WTC11 (cell line): ENCODE measurements around the gene FHAD1. TPM values are rescaled to one million over a fixed set of nuclear protein-coding genes. Genes with fewer than 3 reads are reported as not detected.

Experiments
- ATAC-seq: fragments of 200-7000 bp; cut with Tn5 transposase; 2 replicates; pipeline ENCODE4 v1.10.0; 2021; ENCODE audit warnings: mild to moderate bottlenecking, moderate library complexity
- CTCF ChIA-PET: fragments of 300-600 bp; sonication (Branson Sonifier 250); formaldehyde crosslinking; loops from one replicate; lab custom pipeline; 2021; ENCODE audit warnings: antibody characterized with exemption; lab: Charles Lee
- POLR2A ChIA-PET: fragments of 350-600 bp; sonication (Branson Sonifier 250); formaldehyde crosslinking; loops from one replicate; lab custom pipeline; 2021; ENCODE audit warnings: antibody characterized with exemption; lab: Charles Lee
- DNase-seq: peaks from one replicate; pipeline ENCODE4 v3.0.0; 2021; ENCODE audit warnings: low spot score
- H3K27ac Mint-ChIP-seq: 2 replicates; pipeline ENCODE4 v1.8.0; 2021; ENCODE audit warnings: mixed read lengths
- H3K27me3 Mint-ChIP-seq: 2 replicates; pipeline ENCODE4 v1.8.0; 2021; ENCODE audit warnings: low read depth, mild to moderate bottlenecking, moderate library complexity, mixed read lengths
- H3K36me3 Mint-ChIP-seq: 2 replicates; pipeline ENCODE4 v1.8.0; 2021; ENCODE audit warnings: mixed read lengths
- H3K4me1 Mint-ChIP-seq: 2 replicates; pipeline ENCODE4 v1.8.0; 2022; ENCODE audit warnings: mixed read lengths
- H3K4me3 Mint-ChIP-seq: 2 replicates; pipeline ENCODE4 v1.8.0; 2021; ENCODE audit warnings: mild to moderate bottlenecking, moderate library complexity, mixed read lengths
- H3K9me3 Mint-ChIP-seq: 2 replicates; pipeline ENCODE4 v1.8.0; 2021; ENCODE audit warnings: mixed read lengths
- AFF4 ChIP-seq: sonication (generic); formaldehyde crosslinking; IDR thresholded peaks from 2 replicates; pipeline ENCODE4 v1.8.1; 2023; ENCODE audit warnings: mild to moderate bottlenecking, missing genetic modification reagents, borderline replicate concordance
- CREM ChIP-seq: sonication (generic); formaldehyde crosslinking; IDR thresholded peaks from 2 replicates; pipeline ENCODE4 v1.8.1; 2022; ENCODE audit warnings: mild to moderate bottlenecking, missing genetic modification reagents, moderate library complexity
- NFE2L1 ChIP-seq: sonication (generic); formaldehyde crosslinking; IDR thresholded peaks from 2 replicates; pipeline ENCODE4 v1.8.1; 2023; ENCODE audit warnings: missing genetic modification reagents
- NFYB ChIP-seq: sonication (generic); formaldehyde crosslinking; conservative IDR thresholded peaks from 2 replicates; pipeline ENCODE4 v1.8.0; 2022; ENCODE audit warnings: low read depth, missing genetic modification reagents
- OVOL2 ChIP-seq: fragments of 250-450 bp; sonication (Bioruptor Pico); IDR thresholded peaks from 2 replicates; pipeline ENCODE4 v1.9.0; 2021; ENCODE audit warnings: mild to moderate bottlenecking, borderline replicate concordance
- TP53 ChIP-seq: sonication (generic); formaldehyde crosslinking; IDR thresholded peaks from 2 replicates; pipeline ENCODE4 v1.8.1; 2023; ENCODE audit warnings: mild to moderate bottlenecking, missing genetic modification reagents
- ZNF121 ChIP-seq: sonication (generic); formaldehyde crosslinking; IDR thresholded peaks from 2 replicates; pipeline ENCODE4 v1.8.0; 2023; ENCODE audit warnings: missing genetic modification reagents
- ZNF219 ChIP-seq: sonication (generic); formaldehyde crosslinking; IDR thresholded peaks from 2 replicates; pipeline ENCODE4 v1.8.0; 2023; ENCODE audit warnings: missing genetic modification reagents, mild to moderate bottlenecking, borderline replicate concordance
- ZNF281 ChIP-seq: sonication (generic); formaldehyde crosslinking; IDR thresholded peaks from 2 replicates; pipeline ENCODE4 v1.8.0; 2023; ENCODE audit warnings: mild to moderate bottlenecking, missing genetic modification reagents
- ZNF425 ChIP-seq: fragments of 250-450 bp; sonication (Bioruptor Pico); conservative IDR thresholded peaks from 2 replicates; pipeline ENCODE4 v1.9.0; 2021; ENCODE audit warnings: mild to moderate bottlenecking
- ZNF532 ChIP-seq: fragments of 250-450 bp; sonication (Bioruptor Pico); IDR thresholded peaks from 2 replicates; pipeline ENCODE4 v1.9.0; 2021; ENCODE audit warnings: mild to moderate bottlenecking, borderline replicate concordance
- total RNA-seq: library from RNA; stranded (reverse); gene quantifications from 3 replicates; pipeline ENCODE4 v1.2.3, GENCODE V29; 2021
- TF ChIP-seq, protein P1 (sequence below): sonication (generic); formaldehyde crosslinking; IDR thresholded peaks from 2 replicates; pipeline ENCODE4 v1.8.0; 2022; ENCODE audit warnings: missing genetic modification reagents
- TF ChIP-seq, protein P2 (sequence below): sonication (generic); formaldehyde crosslinking; IDR thresholded peaks from 2 replicates; pipeline ENCODE4 v1.8.1; 2022; ENCODE audit warnings: missing genetic modification reagents, borderline replicate concordance

FHAD1 gene
- total RNA-seq, 1 experiment from 2014 or later = 3.0 TPM

DNA sequence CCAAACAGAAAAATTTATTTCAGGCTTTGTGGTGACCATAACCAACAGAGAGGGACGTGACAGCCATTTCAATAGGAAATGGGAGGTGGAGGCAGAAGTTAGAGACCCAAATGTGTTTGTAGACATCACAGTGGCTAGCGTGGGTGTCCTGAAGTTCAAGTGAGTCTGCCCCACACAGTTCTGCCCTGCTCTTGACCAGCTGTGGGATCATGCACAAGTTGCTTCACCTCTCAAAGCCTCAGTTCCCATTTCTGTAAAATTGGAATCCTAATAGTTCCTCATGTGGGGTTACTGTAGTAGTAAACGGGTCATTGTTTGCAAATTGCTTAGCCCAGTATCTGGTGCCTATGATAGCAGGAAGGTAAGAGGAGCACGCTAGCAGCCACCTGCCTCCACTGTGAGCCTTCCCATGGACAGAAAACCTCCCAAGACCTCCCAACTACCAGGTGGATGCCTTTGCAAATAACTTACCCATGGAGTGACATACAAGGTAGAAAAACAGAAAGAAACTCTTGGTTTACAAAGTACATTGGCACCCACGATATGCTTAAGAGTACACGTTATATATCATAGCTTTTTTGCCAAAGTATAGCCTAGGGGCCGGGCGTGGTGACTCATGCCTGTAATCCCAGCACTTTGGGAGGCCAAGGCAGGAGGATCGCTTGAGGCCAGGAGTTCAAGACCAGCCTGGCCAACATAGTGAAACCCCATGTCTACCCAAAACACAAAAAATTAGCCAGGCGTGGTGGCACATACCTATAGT lies 29.1 kb downstream of the FHAD1 start:
- TF ChIP-seq ZNF425 (no peak), CREM (CRISPR knock-in tag) (no peak), ZNF121 (CRISPR knock-in tag) (no peak)
- TF ChIP-seq, protein P1, sequence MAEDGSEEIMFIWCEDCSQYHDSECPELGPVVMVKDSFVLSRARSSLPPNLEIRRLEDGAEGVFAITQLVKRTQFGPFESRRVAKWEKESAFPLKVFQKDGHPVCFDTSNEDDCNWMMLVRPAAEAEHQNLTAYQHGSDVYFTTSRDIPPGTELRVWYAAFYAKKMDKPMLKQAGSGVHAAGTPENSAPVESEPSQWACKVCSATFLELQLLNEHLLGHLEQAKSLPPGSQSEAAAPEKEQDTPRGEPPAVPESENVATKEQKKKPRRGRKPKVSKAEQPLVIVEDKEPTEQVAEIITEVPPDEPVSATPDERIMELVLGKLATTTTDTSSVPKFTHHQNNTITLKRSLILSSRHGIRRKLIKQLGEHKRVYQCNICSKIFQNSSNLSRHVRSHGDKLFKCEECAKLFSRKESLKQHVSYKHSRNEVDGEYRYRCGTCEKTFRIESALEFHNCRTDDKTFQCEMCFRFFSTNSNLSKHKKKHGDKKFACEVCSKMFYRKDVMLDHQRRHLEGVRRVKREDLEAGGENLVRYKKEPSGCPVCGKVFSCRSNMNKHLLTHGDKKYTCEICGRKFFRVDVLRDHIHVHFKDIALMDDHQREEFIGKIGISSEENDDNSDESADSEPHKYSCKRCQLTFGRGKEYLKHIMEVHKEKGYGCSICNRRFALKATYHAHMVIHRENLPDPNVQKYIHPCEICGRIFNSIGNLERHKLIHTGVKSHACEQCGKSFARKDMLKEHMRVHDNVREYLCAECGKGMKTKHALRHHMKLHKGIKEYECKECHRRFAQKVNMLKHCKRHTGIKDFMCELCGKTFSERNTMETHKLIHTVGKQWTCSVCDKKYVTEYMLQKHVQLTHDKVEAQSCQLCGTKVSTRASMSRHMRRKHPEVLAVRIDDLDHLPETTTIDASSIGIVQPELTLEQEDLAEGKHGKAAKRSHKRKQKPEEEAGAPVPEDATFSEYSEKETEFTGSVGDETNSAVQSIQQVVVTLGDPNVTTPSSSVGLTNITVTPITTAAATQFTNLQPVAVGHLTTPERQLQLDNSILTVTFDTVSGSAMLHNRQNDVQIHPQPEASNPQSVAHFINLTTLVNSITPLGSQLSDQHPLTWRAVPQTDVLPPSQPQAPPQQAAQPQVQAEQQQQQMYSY (CRISPR knock-in tag) = no peak
- H3K36me3 Mint-ChIP-seq = no peaks in the 10 kb centered on the region
- no peak overlapping the region for H3K27ac Mint-ChIP-seq
- ATAC-seq = no peak
- ChIA-PET CTCF (interaction anchor here (1.2 kb wide), 1 partner anchor 148 kb away, joined by 3 read pairs; no protein-coding TSS in a partner anchor), POLR2A (no interaction called here)
- no peaks in the 10 kb centered on the region for H3K9me3 Mint-ChIP-seq
- DNase-seq = no peak
- peaks cover 6% of the 10 kb centered on the region for H3K27me3 Mint-ChIP-seq
- no peak overlapping the region for H3K4me3 Mint-ChIP-seq
- H3K4me1 Mint-ChIP-seq = peaks cover 9% of the 10 kb centered on the region

DNA sequence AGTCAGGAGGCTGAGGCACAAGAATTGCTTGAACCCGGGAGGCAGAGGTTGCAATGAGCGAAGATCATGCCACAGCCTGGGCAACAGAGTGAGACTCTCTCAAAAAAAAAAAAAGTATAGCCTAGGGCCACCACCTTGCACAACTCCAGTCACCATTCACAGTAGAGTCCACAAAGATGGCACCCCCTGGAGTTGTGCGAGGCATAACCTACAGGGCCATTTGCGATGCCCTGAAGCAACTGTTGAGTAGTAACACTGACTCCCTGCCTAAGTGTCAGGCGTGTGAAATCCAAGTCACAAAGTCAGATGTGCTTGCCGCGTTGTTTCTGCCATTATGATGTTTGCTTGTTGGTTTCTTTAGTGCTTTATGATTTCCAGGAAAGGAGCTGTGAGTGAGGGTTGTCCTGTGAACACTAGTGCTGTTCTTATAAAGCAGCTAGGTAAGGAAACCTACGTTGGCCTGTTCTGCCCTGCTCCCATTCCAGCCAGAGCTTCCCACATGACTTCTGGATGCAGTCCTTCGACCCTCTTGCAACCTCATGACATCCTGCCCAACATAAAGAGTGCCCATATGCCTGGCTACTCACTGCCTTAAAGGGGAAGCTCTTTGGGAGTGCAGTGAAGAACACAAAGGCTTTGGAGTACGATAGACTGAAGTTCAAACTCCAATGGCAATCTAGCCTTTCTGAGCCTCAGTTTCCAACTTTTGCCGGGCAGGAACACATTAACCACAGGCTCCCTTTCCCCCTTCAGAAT lies 29.8 kb downstream of the FHAD1 start:
- ChIA-PET CTCF (interaction anchor here (1.2 kb wide), 1 partner anchor 124 kb away, joined by 3 read pairs; no protein-coding TSS in a partner anchor), POLR2A (no interaction called here)
- DNase-seq = no peak
- Mint-ChIP-seq H3K4me1 (peaks cover 9% of the 10 kb centered on the region), H3K27me3 (peaks cover 6% of the 10 kb centered on the region), H3K9me3 (no peaks in the 10 kb centered on the region), H3K27ac (no peak overlapping the region), H3K4me3 (no peak overlapping the region), H3K36me3 (no peaks in the 10 kb centered on the region)
- ATAC-seq = no peak
- TF ChIP-seq ZNF281 (CRISPR knock-in tag) (no peak), OVOL2 (no peak), NFE2L1 (CRISPR knock-in tag) (no peak), ZNF532 (CRISPR knock-in tag) (no peak), CREM (CRISPR knock-in tag) (no peak), ZNF219 (CRISPR knock-in tag) (no peak), TP53 (no peak), AFF4 (no peak), NFYB (CRISPR knock-in tag) (no peak)
- TF ChIP-seq, protein P2, sequence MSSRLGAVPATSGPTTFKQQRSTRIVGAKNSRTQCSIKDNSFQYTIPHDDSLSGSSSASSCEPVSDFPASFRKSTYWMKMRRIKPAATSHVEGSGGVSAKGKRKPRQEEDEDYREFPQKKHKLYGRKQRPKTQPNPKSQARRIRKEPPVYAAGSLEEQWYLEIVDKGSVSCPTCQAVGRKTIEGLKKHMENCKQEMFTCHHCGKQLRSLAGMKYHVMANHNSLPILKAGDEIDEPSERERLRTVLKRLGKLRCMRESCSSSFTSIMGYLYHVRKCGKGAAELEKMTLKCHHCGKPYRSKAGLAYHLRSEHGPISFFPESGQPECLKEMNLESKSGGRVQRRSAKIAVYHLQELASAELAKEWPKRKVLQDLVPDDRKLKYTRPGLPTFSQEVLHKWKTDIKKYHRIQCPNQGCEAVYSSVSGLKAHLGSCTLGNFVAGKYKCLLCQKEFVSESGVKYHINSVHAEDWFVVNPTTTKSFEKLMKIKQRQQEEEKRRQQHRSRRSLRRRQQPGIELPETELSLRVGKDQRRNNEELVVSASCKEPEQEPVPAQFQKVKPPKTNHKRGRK (CRISPR knock-in tag) = no peak
